GM06990 (cell line): ENCODE data around the gene HYAL2.

ENCODE experiments used
- DNase-seq: peaks from one replicate; pipeline ENCODE4 v3.0.0-alpha.2; 2011; ENCODE audit not compliant: insufficient read length; ENCODE audit errors: extremely low read depth
- H3K27me3 ChIP-seq: replicated peaks from 2 replicates; pipeline ENCODE4 v1.6.0; 2011; ENCODE audit warnings: low read length; ENCODE audit not compliant: control insufficient read depth, insufficient read depth
- H3K36me3 ChIP-seq: 2 replicates; pipeline ENCODE4 v1.5.1; 2011; ENCODE audit warnings: low read length; ENCODE audit not compliant: control insufficient read depth, insufficient read depth
- H3K4me3 ChIP-seq: replicated peaks from 2 replicates; pipeline ENCODE4 v1.5.1; 2011; ENCODE audit warnings: low read depth, mild to moderate bottlenecking, control low read depth, low read length
- CTCF ChIP-seq: IDR thresholded peaks from 2 replicates; pipeline ENCODE4 v1.5.1; 2011; ENCODE audit warnings: low read length, control low read depth, mild to moderate bottlenecking, inconsistent platforms; ENCODE audit not compliant: insufficient read depth, poor library complexity, severe bottlenecking

HYAL2 gene

GRCh38 chr3:50353245-50354004, 30.9 kb upstream of the HYAL2 start:
- no peak for DNase-seq
- Histone ChIP-seq H3K4me3 (no peak overlapping the region), H3K36me3 (peaks cover 30% of the 10 kb centered on the region), H3K27me3 (no peaks in the 10 kb centered on the region)
- TF ChIP-seq CTCF = no peak

- Histone ChIP-seq H3K36me3 (peaks cover 36% of the 10 kb centered on the region), H3K4me3 (no peak overlapping the region), H3K27me3 (no peaks in the 10 kb centered on the region)
- TF ChIP-seq CTCF = peak; percentile 17
- no peak for DNase-seq
Observed at GRCh38 chr3:50352781-50353180, 30.2 kb upstream of the HYAL2 start.

- no peak for DNase-seq
- H3K27me3 ChIP-seq = no peaks in the 10 kb centered on the region
- peaks cover 36% of the 10 kb centered on the region for H3K36me3 ChIP-seq
- H3K4me3 ChIP-seq = peak overlapping the region; percentile 77
- TF ChIP-seq CTCF = no peak
Observed at GRCh38 chr3:50351323-50351697, 28.8 kb upstream of the HYAL2 start.

- peak; percentile 99 for DNase-seq
- no peak for TF ChIP-seq CTCF
- Histone ChIP-seq H3K27me3 (no peaks in the 10 kb centered on the region), H3K4me3 (peak within 1 kb of the TSS; percentile 77), H3K36me3 (peaks cover 31% of the 10 kb centered on the region)
Observed at GRCh38 chr3:50350527-50351322, 28.2 kb upstream of the HYAL2 start, which contains the start of the genes CYB561D2 and NPRL2. Gene CYB561D2, plus strand, starts transcription at chr3:50350862. Its CDS starts 572 bp downstream, at chr3:50351434. Gene NPRL2, minus strand, starts transcription at chr3:50350775. Its CDS starts 123 bp downstream, at chr3:50350652.

- no peak for TF ChIP-seq CTCF
- no peaks in the 10 kb centered on the region for H3K27me3 ChIP-seq
- H3K4me3 ChIP-seq = peak overlapping the region; percentile 77
- peaks cover 28% of the 10 kb centered on the region for H3K36me3 ChIP-seq
- no peak for DNase-seq
Observed at GRCh38 chr3:50350213-50350526, 27.6 kb upstream of the HYAL2 start.
